ENCODE results near the gene CHRNB1. TPM values are rescaled to one million over a fixed set of nuclear protein-coding genes. Genes with fewer than 3 reads are reported as not detected.
A peak's percentile ranks its signal among the peaks of the same experiment; 100 is the strongest.

CHRNB1 gene
- total RNA-seq, 2 experiments from 2014 or later: 13.2 to 13.4 TPM

DNA sequence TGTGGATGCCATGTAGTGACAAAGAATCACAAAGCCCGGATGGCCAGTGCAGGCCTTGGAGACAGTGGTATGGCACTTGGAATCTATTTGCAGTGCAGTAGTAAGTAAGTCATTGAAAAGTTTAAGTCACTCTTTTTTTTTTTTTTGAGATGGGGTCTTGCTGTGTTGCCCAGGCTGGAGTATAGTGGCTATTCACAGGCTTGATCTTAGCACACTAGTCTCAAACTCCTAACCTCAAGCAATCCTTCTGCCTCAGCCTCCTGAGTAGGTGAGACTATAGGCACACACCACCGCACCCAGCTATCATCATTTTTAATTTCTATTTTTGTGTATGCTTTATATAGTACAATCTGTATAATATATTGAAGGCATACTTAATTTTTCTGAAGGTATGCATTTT is 46.2 kb upstream of the CHRNB1 start:
- H3K4me2 ChIP-seq (ENCODE audit: low read length): no peak overlapping the region
- ChIA-PET POLR2A (interaction anchor here (0.6 to 1.0 kb wide), 4 partner anchors 11 to 134 kb away, joined by 3 to 4 read pairs (median 3); no protein-coding TSS in a partner anchor), CTCF (ENCODE audit: unreplicated experiment) (no interaction called here)
- H3K4me3 ChIP-seq (ENCODE audit: low read depth, low read length, poor library complexity, severe bottlenecking): no peak overlapping the region
- TF ChIP-seq, protein P1, sequence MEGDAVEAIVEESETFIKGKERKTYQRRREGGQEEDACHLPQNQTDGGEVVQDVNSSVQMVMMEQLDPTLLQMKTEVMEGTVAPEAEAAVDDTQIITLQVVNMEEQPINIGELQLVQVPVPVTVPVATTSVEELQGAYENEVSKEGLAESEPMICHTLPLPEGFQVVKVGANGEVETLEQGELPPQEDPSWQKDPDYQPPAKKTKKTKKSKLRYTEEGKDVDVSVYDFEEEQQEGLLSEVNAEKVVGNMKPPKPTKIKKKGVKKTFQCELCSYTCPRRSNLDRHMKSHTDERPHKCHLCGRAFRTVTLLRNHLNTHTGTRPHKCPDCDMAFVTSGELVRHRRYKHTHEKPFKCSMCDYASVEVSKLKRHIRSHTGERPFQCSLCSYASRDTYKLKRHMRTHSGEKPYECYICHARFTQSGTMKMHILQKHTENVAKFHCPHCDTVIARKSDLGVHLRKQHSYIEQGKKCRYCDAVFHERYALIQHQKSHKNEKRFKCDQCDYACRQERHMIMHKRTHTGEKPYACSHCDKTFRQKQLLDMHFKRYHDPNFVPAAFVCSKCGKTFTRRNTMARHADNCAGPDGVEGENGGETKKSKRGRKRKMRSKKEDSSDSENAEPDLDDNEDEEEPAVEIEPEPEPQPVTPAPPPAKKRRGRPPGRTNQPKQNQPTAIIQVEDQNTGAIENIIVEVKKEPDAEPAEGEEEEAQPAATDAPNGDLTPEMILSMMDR (conservative IDR thresholded peaks at IDR 0.05; ENCODE audit: low read length): no peak
- no peak for TF ChIP-seq EZH2phosphoT487 (IDR thresholded peaks at IDR 0.05; ENCODE audit: borderline replicate concordance, low read depth, low read length)
- intact Hi-C loops (cut with micrococcal nuclease; ENCODE audit: unreplicated experiment): no loop called here
- no peak for DNase-seq (ENCODE audit: low spot score)
- no peaks in the 10 kb centered on the region for H4K20me1 ChIP-seq (ENCODE audit: insufficient read depth, low read length)
- BruUV-seq (replicated peaks): no TSS peak
- H2AFZ ChIP-seq (ENCODE audit: low read length): no peak overlapping the region
- H3K9me2 ChIP-seq (ENCODE audit: insufficient read depth, low read length): no peaks in the 10 kb centered on the region
- H3K4me1 ChIP-seq (ENCODE audit: insufficient read depth, low read length, poor library complexity, severe bottlenecking): peaks cover 9% of the 10 kb centered on the region
- H3K9me3 ChIP-seq (ENCODE audit: low read length): no peaks in the 10 kb centered on the region
- H3K36me3 ChIP-seq (ENCODE audit: insufficient read depth, low read length): no peaks in the 10 kb centered on the region
- no peak overlapping the region for H3K27ac ChIP-seq (ENCODE audit: low read depth, low read length, poor library complexity, severe bottlenecking)
- H3K79me2 ChIP-seq (ENCODE audit: insufficient read depth, low read depth, low read length): no peaks in the 10 kb centered on the region

- DNase-seq (ENCODE audit: low spot score): peak; percentile 16
- ChIA-PET CTCF (ENCODE audit: unreplicated experiment) (interaction anchor here (1.9 kb wide), 1 partner anchor 33 kb away, joined by 18 read pairs; the partner anchor contains the start of gene TMEM102), POLR2A (interaction anchor here (0.7 to 1.5 kb wide), 7 partner anchors 9 to 88 kb away, joined by 3 to 8 read pairs (median 5); partner anchors contain the start of genes PLSCR3 and TMEM102)
- Histone ChIP-seq H3K9me2 (ENCODE audit: insufficient read depth, low read length) (no peaks in the 10 kb centered on the region), H2AFZ (ENCODE audit: low read length) (peak overlapping the region; percentile 30; the same call in 1 of the 2 replicates), H3K4me2 (ENCODE audit: low read length) (peak overlapping the region; percentile 60), H3K79me2 (ENCODE audit: insufficient read depth, low read depth, low read length) (no peaks in the 10 kb centered on the region), H3K36me3 (ENCODE audit: insufficient read depth, low read length) (no peaks in the 10 kb centered on the region), H3K4me1 (ENCODE audit: insufficient read depth, low read length, poor library complexity, severe bottlenecking) (peaks cover 6% of the 10 kb centered on the region), H3K4me3 (ENCODE audit: low read depth, low read length, poor library complexity, severe bottlenecking) (peak overlapping the region; percentile 70), H4K20me1 (ENCODE audit: insufficient read depth, low read length) (no peaks in the 10 kb centered on the region), H3K27ac (ENCODE audit: low read depth, low read length, poor library complexity, severe bottlenecking) (no peak overlapping the region), H3K9me3 (ENCODE audit: low read length) (no peaks in the 10 kb centered on the region)
- TF ChIP-seq EZH2phosphoT487 (IDR thresholded peaks at IDR 0.05; ENCODE audit: borderline replicate concordance, low read depth, low read length): no peak
- TF ChIP-seq, protein P1 (conservative IDR thresholded peaks at IDR 0.05; ENCODE audit: low read length): no peak
- intact Hi-C loops (cut with micrococcal nuclease; ENCODE audit: unreplicated experiment): loop anchor here (5.0 kb wide), 1 partner anchor 51 kb away; the partner anchor contains the start of gene KCTD11
- TSS peak; percentile 87 for BruUV-seq (replicated peaks)
Measured at GRCh38 chr17:7403043-7403726, 41.7 kb upstream of the CHRNB1 start.

DNA sequence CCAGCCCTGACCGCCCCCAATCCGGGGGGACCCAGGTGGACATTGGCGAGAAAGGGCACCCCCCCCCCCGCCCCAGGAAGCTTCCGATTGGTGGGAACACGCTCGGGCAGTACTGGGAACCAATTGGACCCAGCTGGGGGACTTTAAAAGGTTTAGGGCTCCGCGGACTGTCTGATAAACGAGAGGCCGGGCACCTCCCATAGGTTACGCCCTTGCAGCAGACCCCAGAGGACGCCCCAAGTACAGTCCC is 41.2 kb upstream of the CHRNB1 start:
- no peaks in the 10 kb centered on the region for H4K20me1 ChIP-seq (ENCODE audit: insufficient read depth, low read length)
- no peaks in the 10 kb centered on the region for H3K36me3 ChIP-seq (ENCODE audit: insufficient read depth, low read length)
- H3K4me2 ChIP-seq (ENCODE audit: low read length): peak overlapping the region; percentile 60
- no peaks in the 10 kb centered on the region for H3K9me2 ChIP-seq (ENCODE audit: insufficient read depth, low read length)
- DNase-seq (ENCODE audit: low spot score): no peak
- H3K79me2 ChIP-seq (ENCODE audit: insufficient read depth, low read depth, low read length): no peaks in the 10 kb centered on the region
- H3K4me1 ChIP-seq (ENCODE audit: insufficient read depth, low read length, poor library complexity, severe bottlenecking): peaks cover 6% of the 10 kb centered on the region
- H2AFZ ChIP-seq (ENCODE audit: low read length): peak overlapping the region; percentile 30
- BruUV-seq (replicated peaks): no TSS peak
- no peak overlapping the region for H3K27ac ChIP-seq (ENCODE audit: low read depth, low read length, poor library complexity, severe bottlenecking)
- POLR2A ChIA-PET: interaction anchor here (0.7 to 1.5 kb wide), 10 partner anchors 9 to 285 kb away, joined by 3 to 8 read pairs (median 4); partner anchors contain the start of genes PLSCR3, TMEM102 and WRAP53
- no peak for TF ChIP-seq EZH2phosphoT487 (IDR thresholded peaks at IDR 0.05; ENCODE audit: borderline replicate concordance, low read depth, low read length)
- TF ChIP-seq, protein P1 (conservative IDR thresholded peaks at IDR 0.05; ENCODE audit: low read length): no peak
- no peaks in the 10 kb centered on the region for H3K9me3 ChIP-seq (ENCODE audit: low read length)
- CTCF ChIA-PET (ENCODE audit: unreplicated experiment): interaction anchor here (0.6 to 1.9 kb wide), 4 partner anchors 11 to 51 kb away, joined by 3 to 18 read pairs (median 4); partner anchors contain the start of gene TMEM102
- H3K4me3 ChIP-seq (ENCODE audit: low read depth, low read length, poor library complexity, severe bottlenecking): peak overlapping the region; percentile 70
- intact Hi-C loops (cut with micrococcal nuclease; ENCODE audit: unreplicated experiment): loop anchor here (5.0 kb wide), 1 partner anchor 51 kb away; the partner anchor contains the start of gene KCTD11

Data from OCI-LY7 (cell line).